Measurements from ENCODE around the gene E2F2. TPM values are rescaled to one million over a fixed set of nuclear protein-coding genes. Genes with fewer than 3 reads are reported as not detected.

The E2F2 gene
- total and polyA plus RNA-seq, 2 of the 13 experiments (the other 11 are each of a cell fraction or from before 2014, with no cell fraction given) = 0.65 to 6.6 TPM

DNA sequence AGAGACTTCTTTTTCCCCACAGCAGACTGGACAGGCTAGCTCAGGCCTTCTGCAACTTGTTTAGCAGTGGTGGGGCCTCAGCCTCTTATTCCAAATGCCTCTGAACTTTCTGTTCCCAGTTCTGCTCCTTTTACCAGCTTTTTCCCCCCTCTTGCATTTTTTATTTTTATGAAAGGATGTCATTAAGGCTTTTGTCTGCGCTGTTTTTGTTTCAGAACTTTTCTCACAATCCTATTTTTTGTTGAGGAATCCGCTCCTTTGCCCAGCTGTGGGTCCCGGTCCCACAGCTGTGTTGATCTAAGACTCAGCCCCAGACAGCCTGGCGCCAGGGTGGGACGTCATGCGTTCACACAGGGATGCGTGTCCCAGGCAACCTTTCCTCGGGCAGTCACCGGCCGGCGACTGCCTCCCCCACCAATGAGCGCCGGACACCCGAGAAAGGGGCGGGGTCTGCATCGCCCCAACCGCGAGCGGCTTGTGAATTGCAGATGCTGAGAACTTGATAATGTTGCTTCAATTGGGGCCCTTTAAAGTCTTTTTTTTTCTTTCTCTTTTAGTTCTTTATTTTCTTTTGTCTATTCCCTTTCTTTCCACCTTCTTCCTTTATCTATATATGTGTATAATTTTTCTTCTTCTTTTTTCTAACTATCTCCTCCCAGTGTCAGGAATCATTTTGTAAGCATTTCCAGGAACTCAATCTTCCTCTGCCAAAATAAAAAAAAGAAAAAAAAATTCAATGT is 31.3 kb upstream of the E2F2 start (continued):
- TF ChIP-seq KMT2A (CRISPR knock-in tag; IDR thresholded peaks at IDR 0.05) = no peak
- TF ChIP-seq ZNF124 (CRISPR knock-in tag; IDR thresholded peaks at IDR 0.05) = 0 out of 2 replicates have a peak, but pooled peaks have one; percentile 46
- TF ChIP-seq, protein P1, sequence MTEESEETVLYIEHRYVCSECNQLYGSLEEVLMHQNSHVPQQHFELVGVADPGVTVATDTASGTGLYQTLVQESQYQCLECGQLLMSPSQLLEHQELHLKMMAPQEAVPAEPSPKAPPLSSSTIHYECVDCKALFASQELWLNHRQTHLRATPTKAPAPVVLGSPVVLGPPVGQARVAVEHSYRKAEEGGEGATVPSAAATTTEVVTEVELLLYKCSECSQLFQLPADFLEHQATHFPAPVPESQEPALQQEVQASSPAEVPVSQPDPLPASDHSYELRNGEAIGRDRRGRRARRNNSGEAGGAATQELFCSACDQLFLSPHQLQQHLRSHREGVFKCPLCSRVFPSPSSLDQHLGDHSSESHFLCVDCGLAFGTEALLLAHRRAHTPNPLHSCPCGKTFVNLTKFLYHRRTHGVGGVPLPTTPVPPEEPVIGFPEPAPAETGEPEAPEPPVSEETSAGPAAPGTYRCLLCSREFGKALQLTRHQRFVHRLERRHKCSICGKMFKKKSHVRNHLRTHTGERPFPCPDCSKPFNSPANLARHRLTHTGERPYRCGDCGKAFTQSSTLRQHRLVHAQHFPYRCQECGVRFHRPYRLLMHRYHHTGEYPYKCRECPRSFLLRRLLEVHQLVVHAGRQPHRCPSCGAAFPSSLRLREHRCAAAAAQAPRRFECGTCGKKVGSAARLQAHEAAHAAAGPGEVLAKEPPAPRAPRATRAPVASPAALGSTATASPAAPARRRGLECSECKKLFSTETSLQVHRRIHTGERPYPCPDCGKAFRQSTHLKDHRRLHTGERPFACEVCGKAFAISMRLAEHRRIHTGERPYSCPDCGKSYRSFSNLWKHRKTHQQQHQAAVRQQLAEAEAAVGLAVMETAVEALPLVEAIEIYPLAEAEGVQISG (CRISPR knock-in tag; IDR thresholded peaks at IDR 0.05) = peak; percentile 50; the same call in 1 of the 2 replicates
- TF ChIP-seq, protein P2, sequence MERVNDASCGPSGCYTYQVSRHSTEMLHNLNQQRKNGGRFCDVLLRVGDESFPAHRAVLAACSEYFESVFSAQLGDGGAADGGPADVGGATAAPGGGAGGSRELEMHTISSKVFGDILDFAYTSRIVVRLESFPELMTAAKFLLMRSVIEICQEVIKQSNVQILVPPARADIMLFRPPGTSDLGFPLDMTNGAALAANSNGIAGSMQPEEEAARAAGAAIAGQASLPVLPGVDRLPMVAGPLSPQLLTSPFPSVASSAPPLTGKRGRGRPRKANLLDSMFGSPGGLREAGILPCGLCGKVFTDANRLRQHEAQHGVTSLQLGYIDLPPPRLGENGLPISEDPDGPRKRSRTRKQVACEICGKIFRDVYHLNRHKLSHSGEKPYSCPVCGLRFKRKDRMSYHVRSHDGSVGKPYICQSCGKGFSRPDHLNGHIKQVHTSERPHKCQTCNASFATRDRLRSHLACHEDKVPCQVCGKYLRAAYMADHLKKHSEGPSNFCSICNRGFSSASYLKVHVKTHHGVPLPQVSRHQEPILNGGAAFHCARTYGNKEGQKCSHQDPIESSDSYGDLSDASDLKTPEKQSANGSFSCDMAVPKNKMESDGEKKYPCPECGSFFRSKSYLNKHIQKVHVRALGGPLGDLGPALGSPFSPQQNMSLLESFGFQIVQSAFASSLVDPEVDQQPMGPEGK (CRISPR knock-in tag; IDR thresholded peaks at IDR 0.05) = peak; percentile 88
- TF ChIP-seq ZMYM4 (CRISPR knock-in tag; IDR thresholded peaks at IDR 0.05) = peak; percentile 29; the same call in 1 of the 2 replicates
- TF ChIP-seq, protein P3, sequence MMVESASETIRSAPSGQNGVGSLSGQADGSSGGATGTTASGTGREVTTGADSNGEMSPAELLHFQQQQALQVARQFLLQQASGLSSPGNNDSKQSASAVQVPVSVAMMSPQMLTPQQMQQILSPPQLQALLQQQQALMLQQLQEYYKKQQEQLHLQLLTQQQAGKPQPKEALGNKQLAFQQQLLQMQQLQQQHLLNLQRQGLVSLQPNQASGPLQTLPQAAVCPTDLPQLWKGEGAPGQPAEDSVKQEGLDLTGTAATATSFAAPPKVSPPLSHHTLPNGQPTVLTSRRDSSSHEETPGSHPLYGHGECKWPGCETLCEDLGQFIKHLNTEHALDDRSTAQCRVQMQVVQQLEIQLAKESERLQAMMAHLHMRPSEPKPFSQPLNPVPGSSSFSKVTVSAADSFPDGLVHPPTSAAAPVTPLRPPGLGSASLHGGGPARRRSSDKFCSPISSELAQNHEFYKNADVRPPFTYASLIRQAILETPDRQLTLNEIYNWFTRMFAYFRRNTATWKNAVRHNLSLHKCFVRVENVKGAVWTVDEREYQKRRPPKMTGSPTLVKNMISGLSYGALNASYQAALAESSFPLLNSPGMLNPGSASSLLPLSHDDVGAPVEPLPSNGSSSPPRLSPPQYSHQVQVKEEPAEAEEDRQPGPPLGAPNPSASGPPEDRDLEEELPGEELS (CRISPR knock-in tag; IDR thresholded peaks at IDR 0.05) = peak; percentile 81
- TF ChIP-seq, protein P4, sequence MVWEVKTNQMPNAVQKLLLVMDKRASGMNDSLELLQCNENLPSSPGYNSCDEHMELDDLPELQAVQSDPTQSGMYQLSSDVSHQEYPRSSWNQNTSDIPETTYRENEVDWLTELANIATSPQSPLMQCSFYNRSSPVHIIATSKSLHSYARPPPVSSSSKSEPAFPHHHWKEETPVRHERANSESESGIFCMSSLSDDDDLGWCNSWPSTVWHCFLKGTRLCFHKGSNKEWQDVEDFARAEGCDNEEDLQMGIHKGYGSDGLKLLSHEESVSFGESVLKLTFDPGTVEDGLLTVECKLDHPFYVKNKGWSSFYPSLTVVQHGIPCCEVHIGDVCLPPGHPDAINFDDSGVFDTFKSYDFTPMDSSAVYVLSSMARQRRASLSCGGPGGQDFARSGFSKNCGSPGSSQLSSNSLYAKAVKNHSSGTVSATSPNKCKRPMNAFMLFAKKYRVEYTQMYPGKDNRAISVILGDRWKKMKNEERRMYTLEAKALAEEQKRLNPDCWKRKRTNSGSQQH (CRISPR knock-in tag; IDR thresholded peaks at IDR 0.05; ENCODE audit: low read depth) = 0 out of 2 replicates have a peak, but pooled peaks have one; percentile 38
- peak; percentile 82 for TF ChIP-seq GATAD2A (CRISPR knock-in tag; IDR thresholded peaks at IDR 0.05)
- 0 out of 2 replicates have a peak, but pooled peaks have one; percentile 34 for TF ChIP-seq REPIN1 (CRISPR knock-in tag; IDR thresholded peaks at IDR 0.05; ENCODE audit: borderline replicate concordance, low read depth)
- TF ChIP-seq HDAC1 (CRISPR knock-in tag; IDR thresholded peaks at IDR 0.05) = peak; percentile 78
- peak; percentile 51; the same call in 1 of the 2 replicates for TF ChIP-seq ETV5 (CRISPR knock-in tag; IDR thresholded peaks at IDR 0.05; ENCODE audit: borderline replicate concordance)
- no peak for TF ChIP-seq CEBPB (IDR thresholded peaks at IDR 0.05; ENCODE audit: borderline replicate concordance, low read depth, low read length)
- 0 out of 2 replicates have a peak, but pooled peaks have one; percentile 71 for TF ChIP-seq AHR (CRISPR knock-in tag; IDR thresholded peaks at IDR 0.05)
- no peak for TF ChIP-seq RAD21 (CRISPR knock-in tag; IDR thresholded peaks at IDR 0.05)
- TF ChIP-seq SALL2 (CRISPR knock-in tag; IDR thresholded peaks at IDR 0.05) = peak; percentile 39; the same call in 1 of the 2 replicates
- TF ChIP-seq, protein P5, sequence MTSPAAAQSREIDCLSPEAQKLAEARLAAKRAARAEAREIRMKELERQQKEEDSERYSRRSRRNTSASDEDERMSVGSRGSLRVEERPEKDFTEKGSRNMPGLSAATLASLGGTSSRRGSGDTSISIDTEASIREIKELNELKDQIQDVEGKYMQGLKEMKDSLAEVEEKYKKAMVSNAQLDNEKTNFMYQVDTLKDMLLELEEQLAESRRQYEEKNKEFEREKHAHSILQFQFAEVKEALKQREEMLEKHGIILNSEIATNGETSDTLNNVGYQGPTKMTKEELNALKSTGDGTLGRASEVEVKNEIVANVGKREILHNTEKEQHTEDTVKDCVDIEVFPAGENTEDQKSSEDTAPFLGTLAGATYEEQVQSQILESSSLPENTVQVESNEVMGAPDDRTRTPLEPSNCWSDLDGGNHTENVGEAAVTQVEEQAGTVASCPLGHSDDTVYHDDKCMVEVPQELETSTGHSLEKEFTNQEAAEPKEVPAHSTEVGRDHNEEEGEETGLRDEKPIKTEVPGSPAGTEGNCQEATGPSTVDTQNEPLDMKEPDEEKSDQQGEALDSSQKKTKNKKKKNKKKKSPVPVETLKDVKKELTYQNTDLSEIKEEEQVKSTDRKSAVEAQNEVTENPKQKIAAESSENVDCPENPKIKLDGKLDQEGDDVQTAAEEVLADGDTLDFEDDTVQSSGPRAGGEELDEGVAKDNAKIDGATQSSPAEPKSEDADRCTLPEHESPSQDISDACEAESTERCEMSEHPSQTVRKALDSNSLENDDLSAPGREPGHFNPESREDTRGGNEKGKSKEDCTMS (CRISPR knock-in tag; conservative IDR thresholded peaks at IDR 0.05) = no peak

Data from HepG2 (cell line).